NCI-H2107 (cell line): ENCODE data around the gene SEC24B.
"Not testable (repeated sequence)": the region's sequence is repeated elsewhere in the genome, so short reads cannot be mapped to it uniquely, and the experiment has no call there.

ENCODE experiments used
- DNase-seq: peaks from one replicate; lab custom pipeline; 2025; lab: John Stamatoyannopoulos, UW

Gene SEC24B

DNA sequence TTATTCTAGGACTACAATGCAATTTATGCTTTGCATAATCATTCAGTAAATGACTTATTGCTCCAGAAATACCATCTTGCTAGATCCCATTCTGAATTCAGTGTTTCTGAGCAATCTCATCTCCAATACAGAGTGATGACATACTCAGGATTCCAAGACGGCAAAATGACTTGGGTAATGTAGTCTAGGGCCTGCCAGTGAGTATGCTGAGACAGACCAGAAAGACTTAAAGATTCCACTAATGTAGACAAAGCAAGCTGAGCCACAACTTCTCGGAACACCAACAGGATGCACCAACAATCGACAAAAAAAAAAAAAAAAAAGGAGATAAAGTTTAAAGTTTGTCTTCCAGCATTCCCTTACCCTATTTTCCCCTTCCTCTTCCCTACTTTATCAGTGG, 919 bp upstream of the SEC24B start:
- DNase-seq, result no peak

DNA sequence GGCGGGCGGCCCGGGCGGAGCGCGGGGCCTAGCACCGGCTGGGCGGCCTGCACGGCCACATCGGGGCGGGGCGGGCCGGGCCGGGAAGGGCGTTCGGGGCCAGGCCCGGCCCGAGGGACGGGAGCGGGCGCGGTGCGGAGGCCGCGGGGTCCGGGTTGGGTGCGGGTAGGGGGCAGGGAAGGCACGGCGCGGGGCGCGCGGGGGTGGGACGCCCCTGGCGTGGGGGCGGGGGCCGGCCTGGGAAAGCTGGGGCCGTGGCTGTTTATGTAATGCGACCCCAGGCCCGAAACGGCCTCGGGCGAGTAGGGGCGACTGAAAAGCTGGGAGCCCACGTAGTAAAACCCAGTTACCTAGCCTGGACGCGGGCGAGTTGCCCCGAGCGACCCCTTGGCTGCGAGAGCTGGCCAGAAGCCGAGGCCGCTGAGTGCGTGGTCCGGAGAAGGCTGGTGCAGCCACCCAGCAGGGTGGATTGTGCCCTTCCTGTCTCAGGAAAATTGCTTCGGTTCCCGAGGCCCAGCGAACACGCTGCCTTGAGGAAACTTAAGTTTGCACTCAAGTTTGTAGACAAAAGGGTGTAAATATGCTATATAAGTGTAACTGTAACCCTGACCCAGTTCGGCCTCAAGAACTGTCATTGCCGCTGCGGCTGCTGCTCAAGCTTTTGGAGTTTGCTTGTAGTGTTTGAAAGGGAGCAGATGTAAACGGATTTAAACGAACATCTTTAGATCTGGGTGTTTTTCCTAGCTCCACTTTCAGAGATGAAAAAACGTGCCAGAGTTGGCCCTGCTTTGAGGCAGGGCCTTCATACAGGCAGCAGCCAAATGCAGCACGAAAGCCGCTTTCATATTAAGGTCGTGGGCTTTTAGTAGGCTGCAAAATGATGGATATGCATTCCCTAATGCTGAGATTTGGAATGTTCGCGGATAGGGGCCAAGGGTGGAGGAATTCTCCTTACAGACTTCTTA, 674 bp downstream of the SEC24B start:
- no peak for DNase-seq

DNA sequence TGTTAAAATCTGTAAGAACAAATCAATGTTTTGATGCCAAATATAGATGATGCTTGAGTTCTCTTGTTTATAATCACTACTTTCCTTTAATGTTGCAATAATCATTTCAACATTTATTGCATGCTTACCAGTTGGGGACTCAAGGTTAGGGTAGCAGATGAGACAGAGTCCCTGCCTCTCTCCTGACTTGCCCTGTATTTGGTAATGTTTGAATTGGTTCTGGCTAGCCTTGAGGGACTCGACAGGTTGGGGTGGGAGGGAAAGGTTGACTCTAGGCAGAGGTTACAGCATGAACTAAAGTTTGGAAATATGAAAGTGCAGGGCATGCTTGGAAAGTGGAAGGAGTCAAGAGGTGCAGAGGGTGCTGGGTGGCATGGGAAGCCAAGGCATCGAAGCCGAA, 2.0 kb downstream of the SEC24B start:
- no peak for DNase-seq

DNA sequence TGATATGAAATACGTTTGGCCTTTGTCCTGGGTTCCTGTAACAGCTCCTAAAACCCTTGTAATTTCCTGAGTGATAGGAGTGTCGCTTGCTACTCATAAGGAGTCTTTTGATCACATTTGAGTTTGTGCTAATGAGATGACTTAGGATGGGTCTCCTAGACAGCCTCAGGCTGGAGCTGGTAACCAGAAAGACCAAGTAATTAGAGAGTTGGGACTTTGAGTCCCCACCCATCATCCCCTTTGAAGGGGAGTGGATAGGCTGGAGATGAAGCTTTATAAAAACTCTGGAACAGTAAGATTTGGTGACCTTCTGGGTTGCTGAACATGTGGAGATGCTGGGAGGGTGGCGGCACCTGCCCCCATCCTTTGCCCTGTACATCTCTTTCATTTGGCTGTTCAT, 2.9 kb downstream of the SEC24B start:
- DNase-seq, result no peak

DNA sequence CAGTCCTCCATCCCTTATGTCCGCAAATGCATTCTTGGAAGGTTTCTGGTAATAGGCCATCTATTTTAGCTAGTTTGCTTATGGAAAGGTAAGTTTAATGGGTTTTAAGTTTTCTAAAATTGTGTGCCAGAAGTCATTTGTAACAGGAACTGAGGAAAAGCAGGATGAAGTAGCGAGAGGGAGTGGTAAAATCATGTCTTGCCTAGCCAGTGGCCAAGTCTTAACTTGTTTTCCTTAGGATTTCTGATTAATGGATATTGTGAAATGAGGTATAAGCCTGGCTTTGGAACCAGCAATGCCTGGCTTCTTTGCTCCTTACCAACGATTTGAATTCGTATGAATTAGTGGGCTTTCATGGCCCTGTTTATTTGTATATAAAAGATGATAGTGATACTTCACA, 7.3 kb downstream of the SEC24B start:
- no peak for DNase-seq

DNA sequence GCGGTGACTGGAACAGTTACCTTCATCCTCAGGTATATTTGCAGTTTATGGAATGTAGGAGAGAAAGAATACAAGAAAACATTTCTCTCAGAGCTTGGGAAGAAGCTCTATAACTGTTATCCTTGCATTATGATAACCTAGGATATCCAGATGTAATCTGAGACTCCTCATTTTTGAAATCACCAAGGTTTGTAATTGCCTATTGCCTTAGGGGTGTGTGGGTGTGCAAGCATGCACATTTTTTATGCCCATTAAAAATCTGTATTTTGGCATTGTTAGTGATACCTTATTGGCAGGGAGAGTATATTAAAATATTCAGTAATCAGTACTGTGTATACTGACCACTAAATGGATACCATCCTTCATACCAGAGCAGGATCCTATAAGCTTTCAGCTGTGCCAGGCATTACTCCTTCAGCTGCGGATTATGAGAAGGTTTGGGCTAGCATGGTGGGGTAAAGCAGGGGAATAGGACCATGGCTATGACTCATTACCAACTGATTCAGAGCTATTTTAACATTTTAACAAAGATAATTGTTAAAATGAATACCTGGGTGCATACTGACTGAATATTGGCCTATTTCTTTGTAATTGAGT, 8.3 kb downstream of the SEC24B start:
- DNase-seq, result no peak

DNA sequence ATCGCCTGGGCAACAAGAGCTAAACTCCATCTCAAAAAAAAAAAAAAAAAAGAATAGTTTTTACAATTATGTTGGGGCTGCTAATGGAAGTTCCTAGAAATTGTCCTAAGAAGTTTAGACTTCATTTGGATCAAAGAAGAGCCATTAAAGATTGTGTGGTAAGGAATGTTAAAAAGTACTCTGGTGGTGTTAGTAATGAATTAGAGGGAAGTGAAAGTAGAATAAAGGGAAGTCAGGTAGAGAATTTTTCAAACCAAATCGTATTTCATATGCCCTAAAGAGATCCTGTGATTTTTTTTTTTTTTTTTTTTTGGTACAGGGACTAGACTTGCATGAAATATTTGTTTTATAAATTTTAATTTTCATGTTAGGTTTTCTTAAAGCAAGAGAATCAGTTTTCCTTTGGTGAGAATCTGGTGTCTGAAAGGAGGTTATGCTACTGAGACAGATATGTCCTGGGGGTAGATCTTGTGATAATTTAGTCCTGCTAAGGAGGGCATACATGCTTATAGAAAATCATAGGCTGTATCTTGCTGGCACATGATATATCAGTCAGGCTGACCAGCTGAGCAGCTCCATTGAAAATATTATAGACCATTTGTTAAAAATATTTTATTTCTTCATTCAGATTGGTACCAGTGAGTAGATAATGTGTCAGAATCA, 10.7 kb downstream of the SEC24B start:
- no peak for DNase-seq

DNA sequence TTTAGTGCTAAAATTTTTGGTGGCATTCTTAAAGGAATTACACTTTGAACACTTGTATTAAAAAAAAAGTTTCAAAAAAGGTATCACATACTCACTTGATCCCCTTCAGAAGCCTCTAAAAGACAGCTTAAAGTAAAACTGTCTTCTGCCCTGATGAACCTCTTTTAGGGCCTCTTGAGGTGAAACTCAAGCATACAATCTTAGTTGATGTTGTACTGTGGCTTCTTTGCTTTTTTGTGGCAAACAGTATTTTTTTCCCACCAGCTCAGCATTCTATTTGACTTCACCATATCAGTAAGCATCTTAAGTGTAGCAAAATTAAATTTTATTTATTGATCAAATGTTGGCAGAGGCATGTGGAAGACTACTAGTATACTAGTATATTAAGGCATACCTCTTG, 13.7 kb downstream of the SEC24B start:
- DNase-seq, result no peak

DNA sequence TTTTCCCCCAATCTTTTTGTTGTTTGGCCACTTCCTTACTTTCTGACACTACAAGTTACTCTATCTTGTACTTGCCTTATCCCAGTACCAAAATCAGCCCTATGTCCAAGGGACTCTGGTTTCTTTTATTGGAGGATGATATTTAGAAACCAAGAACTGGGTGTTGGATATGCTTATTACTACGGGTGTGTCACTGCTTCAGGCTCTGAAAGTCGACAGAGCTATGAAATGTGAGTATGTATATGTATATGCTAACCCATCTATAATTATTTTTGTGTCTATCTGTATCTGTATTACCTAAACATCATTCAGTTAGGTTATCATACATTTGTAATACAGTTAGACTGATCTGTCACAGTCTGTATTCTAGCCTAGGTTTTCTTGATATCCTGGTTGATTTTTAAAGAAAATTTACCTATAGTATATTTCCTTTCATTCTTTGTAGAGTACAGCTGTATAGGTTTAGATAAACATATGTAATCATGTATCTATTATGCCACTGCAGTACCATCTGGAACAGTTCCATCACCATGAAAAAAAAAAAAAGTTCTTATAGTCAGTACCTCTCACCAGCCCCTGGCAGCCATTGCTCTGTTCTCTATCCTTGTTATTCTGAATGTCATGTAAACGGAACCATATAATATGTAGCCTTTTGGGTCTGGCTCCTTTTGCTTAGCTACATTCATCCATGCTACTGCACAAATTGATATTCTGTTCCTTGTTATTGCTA, 18.1 kb downstream of the SEC24B start:
- no peak for DNase-seq

DNA sequence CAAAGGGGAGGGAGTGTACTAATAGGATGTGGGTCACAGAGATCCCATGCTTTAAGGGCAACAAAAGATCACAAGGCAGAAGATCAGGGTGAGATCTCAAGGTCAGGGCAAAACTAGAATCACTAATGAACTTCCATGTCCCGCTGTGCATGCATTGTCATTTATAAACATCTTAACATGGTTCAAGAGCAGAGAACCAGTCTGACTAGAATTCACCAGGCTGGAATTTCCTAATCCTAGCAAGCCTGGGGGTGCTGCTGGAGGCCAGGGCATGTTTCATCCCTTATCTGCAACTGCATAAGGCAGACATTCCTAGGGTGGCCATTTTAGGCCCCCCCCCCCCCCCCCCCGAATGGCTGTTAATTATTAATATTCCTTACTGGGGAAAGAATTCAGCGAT, 19.5 kb downstream of the SEC24B start:
- not testable (repeated sequence) for DNase-seq

DNA sequence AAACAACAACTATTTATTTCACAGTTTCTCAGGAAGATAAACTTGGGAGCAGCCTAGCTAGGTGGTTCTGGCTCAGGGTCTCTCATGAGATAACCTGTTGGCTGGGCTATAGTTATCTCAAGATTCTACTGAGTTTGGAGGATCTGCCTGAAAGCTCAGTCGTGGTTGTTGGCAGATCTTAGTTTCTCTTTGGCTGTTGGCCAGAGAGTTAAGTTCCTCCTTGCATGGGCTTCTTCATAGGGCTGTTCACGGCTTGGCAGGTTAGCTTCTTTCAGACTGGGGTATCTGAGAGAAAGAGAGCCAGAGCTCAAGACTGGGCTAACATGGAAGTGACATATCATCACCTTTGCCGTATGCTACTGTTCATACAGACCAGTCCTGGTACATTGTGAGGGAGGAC, 28.7 kb downstream of the SEC24B start:
- DNase-seq, result no peak

DNA sequence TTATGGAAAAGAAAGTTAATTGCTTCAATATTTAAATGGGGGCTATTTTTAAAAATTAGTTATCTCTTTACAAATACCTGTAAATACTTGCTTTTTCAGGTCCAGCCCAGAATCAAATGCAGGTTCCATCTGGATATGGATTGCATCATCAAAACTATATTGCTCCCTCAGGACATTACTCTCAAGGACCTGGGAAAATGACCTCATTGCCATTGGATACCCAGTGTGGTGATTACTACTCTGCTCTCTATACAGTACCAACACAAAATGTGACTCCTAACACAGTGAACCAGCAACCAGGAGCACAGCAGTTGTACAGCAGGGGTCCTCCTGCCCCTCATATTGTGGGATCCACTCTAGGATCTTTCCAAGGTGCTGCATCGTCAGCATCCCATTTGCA, 29.2 kb downstream of the SEC24B start:
- DNase-seq, result no peak

DNA sequence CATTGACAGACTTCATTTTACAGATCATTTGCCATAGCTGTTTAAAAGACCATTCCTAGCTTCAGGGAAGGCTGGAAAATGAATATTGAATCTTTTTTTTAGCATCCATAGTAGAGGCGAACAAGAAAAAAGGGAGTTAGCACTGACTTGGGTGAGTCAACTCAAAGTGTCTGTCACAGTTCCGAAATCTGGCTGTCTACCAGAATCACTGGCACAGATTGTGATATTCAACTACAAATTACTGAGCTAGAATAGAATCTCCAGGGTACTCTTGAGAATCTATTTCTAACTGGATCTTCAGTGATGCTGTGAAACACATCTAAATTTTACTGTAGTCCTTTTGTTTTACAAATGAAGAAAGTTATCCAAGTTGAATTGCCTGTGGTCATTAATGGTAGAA, 31.5 kb downstream of the SEC24B start:
- no peak for DNase-seq

DNA sequence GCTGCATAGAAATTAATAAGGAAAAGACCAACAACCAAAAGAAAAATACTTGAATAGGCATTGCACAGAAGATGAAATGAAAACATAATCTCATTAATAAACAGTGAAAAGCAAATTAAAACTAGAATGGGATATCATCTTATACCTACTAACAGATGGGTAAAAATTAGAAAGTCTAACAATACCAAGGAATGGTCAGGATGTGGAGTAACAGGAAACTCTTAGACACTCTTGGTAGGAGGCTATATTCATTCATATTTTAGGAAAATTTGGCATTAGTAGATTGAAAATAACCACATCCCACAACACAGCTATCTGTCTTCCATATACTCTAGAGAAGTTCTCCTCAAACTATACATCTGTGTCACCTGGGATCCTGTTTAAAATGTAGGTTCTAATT, 36.3 kb downstream of the SEC24B start:
- no peak for DNase-seq

DNA sequence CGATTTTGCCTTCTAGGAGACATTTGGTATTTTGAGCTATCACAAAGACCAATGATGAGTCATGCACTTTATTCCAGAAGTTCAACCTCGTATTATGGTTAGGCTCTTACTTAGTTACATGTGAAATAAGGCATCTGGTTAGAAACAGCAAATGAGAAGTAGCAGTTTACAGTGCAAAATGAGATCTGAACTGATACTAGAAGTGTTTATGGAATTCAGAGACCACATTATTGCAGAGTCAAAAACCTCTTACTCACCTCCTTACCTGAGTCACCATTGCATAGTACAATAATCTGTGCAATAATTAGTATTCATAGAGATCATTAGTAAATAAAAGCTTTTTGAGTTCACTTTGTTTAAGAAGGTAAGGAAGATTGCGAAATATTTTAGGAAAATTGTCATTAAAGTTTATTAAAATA, 38.7 kb downstream of the SEC24B start:
- no peak for DNase-seq

DNA sequence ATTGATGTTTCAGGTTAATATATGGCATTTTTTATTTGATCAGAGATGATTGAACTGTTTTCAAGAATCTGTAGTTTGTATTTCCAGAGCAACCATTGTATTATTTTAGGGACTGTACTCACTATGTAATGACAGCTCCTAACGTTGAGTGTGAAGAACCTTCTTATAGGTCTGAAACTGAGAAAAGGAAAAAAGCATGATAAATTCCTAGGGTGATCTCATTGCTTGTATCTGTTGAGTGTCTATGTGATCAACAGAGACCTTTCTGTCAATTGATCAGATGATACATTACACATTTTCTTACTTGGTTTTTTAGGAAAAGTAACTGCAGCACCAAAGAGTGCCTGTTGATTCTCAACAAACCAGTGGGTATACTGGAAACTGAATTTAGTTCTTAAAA, 40.2 kb downstream of the SEC24B start:
- DNase-seq, result no peak

DNA sequence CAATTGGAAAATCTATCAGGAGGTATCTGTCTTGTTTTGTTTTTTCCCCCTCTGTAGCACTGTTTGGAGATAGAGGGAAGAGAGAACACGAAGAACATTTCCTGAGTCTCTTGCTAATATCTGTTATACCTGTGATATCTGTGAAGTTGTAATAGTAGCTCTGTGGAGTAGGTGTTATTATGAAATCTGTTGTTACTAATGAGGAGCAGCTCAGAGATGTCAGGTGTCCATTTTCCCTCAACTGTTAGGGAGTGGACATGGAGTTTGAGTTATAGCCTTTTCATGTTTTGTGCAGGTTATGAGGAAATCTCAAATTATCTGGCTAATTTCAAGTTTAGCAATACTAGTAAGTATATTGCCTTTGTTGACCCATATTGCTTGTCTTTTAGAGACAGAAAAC, 52.4 kb downstream of the SEC24B start:
- no peak for DNase-seq

DNA sequence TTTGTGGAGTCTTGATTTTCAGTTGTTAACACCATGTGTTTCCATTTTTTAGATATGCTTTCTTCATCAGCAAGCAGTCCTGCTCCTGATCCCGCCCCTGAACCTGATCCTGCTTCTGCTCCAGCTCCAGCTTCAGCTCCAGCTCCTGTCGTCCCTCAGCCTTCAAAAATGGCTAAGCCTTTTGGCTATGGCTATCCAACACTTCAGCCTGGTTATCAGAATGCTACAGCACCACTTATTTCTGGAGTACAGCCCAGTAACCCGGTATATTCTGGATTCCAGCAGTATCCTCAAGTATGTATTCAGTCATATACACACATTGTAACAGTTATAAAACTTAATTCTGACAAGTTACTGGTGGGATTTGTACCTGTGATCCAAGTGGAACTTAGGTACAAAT, 60.9 kb downstream of the SEC24B start:
- DNase-seq, result no peak

DNA sequence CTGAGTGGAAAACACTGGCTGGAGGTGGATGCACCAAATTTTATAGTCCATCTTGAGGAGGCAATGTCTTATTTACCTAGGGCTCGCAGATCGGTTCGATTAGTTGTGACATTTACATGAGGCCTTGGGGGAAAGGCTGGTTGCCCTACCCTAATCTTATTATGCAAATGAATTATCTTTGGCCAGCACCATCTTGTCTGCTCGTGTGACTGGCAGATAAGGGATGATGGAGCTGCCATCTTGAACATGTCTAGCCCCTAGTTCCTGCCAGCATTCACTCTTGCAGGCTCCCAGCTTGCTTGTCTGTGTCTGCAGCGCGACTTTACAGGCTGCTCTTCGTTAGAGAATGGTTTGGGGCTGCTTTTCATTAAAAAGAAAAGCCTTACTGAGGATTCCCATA, 61.9 kb downstream of the SEC24B start:
- DNase-seq, result no peak

DNA sequence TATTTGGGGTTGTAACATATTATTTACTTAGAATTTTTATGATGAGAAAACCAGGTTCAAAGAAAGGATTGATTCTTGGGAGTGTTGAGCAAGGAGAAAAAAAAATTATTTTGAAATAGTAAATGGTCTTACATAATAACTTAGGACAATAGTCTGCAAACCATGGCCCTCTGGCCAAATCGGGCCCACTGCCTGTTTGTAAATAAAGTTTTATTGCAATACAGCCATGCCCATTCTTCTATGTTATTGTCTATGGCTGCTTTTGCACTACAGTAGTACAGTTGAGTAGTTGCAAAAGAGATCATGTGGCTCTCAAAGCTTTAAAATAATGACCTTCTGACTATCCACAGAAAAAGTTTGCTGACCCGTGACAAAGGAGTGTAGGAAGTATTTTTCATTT, 63.3 kb downstream of the SEC24B start:
- DNase-seq, result no peak

DNA sequence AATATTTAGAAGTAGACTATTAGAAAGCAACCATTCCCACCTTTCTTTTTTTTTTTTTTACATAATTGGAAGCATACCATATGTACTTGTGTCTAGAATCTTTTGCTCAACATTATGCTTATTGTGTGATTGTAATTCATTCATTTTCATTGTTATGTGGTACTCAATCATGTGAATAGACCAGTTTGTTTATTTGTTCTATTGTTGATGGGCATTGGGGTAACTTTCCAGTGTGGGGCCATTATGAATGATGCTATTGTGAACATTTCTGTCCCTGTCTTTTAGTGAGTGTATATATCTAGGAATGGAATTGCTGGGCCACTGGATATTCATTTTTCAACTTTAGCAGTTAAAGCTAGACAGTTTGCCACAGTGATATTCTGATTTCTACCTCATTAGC, 63.9 kb downstream of the SEC24B start:
- DNase-seq, result no peak

DNA sequence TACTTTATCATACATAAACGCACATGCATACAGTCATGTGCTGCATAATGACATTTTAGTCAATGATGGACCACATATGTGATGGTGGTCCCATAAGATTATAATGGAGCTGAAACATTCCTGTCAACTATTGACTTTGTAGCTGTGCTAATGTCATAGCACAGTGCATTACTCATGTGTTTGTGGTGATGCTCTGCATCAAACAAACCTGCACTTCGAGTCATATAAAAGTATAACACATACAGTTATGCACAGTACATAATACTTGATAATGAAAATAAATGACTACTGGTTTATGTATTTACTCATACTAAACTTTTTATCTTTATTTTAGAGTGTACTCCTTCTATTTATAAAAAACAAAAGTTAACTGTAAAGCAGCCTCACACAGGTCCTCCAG, 65.9 kb downstream of the SEC24B start:
- no peak for DNase-seq

DNA sequence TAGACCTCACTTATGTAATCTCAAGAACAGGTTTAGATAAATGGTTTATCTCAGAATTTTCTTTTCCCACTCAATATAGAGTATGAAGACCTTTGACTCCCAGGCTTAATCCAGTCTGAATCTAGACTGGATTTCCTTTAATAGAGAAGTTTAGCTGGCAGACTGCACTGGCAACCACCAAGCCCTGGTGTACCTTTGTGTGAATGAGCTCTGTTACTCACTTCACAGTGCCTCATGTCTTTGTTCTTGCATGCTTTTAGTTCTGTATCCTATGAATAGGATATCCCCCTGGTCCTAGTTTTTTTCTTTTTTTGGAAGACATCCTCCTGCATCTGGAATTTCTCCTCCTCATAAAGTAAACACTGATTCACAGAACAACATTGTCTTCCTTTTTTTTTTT, 73.3 kb downstream of the SEC24B start:
- DNase-seq, result no peak
